CD4-positive, alpha-beta T cell treated with Interleukin-21 for 1 hour (primary cell): ENCODE results near the gene PLPP1.

Source experiments
- DNase-seq: peaks from one replicate; pipeline ENCODE4 v3.0.0-alpha.2; 2020

PLPP1 gene

GRCh38 chr5:55498457-55498856 lies 36.3 kb downstream of the PLPP1 start:
- no peak for DNase-seq

DNA sequence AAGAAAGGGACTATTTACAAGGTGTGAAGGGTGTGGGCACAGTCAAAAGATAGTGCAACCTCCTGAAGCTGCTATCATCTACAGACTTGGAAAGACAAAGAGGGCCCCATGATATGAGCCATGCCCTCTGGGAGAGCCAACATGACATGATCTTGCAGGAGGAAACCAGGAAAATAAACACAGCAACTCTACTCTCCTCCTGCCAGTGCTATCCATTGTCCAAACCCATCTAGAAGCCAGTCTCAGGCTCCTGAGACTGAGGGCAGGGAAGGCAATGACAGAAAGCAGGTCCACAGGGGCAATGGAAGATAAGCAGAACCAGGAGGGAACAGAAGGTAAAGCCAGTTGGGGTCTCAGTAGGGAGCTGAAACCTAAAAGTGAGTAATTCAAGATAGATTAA lies 37.1 kb downstream of the PLPP1 start:
- DNase-seq, result no peak

DNA sequence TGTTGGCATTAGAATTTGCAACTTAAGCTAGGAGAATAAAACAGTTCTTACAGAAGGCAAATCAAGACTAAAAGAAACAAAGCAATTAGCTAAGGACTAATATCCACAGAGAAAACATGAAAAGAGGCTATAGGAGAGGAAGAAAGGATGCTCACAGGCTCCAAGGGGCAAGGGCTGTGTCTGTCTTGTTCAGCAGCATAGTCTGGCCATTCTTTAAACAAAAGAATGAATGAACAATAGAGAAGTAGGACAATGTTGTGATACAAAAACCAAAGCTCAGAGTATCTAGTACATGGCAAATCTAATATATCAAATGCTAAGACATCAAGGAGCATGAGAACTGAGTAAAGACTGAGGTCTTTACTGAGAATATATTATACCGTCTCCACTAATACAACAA lies 39.5 kb downstream of the PLPP1 start:
- no peak for DNase-seq

DNA sequence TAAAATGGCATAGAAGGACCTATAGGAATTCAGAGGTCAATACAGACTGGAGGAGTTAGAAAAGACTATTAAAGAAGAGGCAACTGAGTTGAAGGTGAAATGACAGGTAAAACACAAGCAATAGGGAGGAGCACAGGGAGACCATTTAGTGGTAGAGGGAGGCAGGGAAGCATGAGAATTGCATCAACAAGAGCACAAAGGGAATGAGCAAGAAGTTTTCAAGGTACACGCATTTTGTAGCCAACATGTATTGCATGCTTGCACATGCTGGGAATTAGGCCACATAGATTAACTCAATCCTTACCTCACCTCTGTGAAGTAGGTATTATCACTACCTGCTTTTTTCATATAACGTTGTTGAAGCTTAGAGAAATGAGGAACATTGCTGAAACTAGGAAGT lies 42.3 kb downstream of the PLPP1 start:
- DNase-seq, result no peak

GRCh38 chr5:55485073-55485472 lies 49.7 kb downstream of the PLPP1 start:
- DNase-seq, result no peak

DNA sequence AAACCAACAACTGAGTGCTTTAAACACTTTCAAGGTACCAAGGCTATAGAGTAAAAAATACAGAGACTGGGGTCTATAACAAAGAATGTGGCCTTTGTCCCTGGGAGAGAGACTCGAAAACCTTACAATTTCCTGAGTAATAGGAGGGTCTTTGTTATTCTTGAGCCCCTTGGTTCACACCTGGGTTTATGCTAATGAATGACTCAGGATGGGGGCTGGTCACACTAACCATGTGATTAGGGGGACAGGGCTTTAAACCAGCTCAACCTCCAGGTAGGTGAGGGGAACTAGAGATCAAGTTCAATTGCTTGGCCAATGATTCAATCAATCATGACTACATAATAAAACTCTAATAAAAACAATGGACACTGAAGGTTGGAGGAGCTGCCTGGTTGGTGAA lies 50.2 kb downstream of the PLPP1 start:
- DNase-seq, result no peak

- DNase-seq, result no peak
Measured at GRCh38 chr5:55483885-55484284, 50.9 kb downstream of the PLPP1 start.

DNA sequence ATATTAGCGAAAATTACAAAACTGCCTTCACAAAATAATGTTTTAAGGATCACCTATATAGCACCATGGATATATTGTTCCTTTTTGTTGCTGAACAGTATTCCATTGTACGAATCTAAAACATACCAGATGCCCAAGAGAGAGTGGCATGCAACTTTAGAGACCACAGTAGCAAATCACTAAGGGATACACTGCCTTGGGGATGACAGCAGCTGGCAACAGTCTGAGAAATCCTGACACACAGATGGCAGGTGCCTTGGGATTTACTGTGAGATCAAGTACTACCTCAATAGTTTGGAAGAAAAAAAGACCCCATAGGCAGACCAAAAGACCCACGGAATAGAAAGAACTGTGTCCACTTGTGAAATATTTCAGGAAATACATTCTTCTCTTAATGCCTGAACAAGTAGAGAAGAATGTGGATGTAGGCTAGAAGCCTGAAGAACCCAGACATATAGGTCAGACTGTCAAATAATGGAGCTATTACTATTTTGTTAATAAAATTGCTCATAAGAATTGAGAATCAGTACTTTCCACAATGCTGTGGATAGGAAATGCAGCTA lies 53.4 kb downstream of the PLPP1 start:
- DNase-seq, result no peak

GRCh38 chr5:55480781-55481180 lies 54.0 kb downstream of the PLPP1 start:
- DNase-seq, result no peak

- no peak for DNase-seq
Measured at GRCh38 chr5:55472642-55473041, 62.1 kb downstream of the PLPP1 start.

- no peak for DNase-seq
Measured at GRCh38 chr5:55471468-55471867, 63.3 kb downstream of the PLPP1 start.

DNA sequence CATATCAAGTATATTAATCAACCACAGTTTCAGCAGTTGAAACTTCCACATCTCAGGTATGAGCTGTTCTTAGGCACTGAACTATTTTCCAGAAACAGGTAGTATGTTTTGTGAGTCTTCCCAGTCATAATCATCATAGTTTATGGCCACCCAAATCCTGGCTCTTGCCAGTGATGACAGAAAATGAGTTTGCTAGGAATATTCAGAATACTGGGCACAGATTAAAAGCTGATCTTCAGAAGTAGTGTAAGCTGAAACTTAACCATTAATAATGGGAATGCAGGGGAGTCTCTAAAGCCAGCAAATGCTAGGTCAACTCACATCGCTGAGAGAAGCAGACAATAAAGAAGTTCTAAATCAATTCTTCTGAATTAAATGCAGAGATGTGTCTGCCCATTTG lies 64.5 kb downstream of the PLPP1 start:
- no peak for DNase-seq

DNA sequence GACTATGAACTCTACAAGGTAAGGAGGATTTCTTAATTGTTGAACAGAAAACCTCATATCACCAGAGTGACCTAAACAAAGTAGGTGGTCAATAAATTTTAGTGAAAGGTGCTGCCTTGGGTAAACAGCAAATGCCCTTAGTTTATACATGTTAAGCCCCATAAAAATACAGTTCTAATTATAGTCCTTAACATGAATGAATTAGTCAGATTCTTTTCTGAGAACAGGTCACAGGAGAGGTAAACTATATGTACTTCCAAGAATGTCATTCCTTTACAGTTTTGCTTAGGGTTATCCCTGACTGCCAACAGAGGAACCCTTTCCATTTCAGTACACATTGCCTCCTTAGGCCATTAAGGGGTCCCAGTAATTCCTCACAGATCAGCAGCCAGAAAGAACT lies 64.9 kb downstream of the PLPP1 start:
- DNase-seq, result no peak

DNA sequence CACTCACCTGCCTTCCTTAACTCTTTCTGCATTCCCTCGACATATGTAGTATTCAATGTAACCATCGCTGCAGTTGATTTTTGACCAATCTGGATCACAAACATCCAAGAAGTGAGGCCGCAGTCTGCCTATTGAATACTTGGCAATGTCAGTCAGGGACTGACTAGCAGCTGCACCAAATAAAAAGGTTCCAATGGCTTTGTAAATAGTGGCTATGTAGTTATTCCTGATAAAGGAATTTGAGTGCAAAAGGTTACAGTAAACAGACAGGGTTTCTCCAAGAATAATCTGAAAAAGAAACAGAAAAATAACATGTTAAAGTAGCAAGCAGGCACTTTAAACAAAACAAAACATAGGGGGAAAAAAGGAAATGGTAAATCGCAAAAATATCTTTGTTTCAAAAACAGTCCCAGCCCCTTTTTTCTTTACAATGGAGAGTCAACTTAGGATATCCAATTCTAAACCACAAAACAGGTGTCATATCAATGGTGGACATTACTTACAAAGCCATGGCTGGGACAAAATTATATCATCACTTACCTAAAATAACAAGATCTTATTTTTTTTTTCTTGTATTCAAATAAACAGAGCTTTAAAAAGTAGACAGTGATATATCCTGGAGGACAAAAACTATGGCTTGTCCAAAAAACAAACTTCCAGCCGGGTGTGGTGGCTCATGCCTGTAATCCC lies 66.8 kb downstream of the PLPP1 start:
- no peak for DNase-seq

- DNase-seq, result no peak
Measured at GRCh38 chr5:55463613-55464012, 71.2 kb downstream of the PLPP1 start.

GRCh38 chr5:55459572-55459971 lies 75.2 kb downstream of the PLPP1 start:
- no peak for DNase-seq

- no peak for DNase-seq
Measured at GRCh38 chr5:55456216-55456895, 78.4 kb downstream of the PLPP1 start.

DNA sequence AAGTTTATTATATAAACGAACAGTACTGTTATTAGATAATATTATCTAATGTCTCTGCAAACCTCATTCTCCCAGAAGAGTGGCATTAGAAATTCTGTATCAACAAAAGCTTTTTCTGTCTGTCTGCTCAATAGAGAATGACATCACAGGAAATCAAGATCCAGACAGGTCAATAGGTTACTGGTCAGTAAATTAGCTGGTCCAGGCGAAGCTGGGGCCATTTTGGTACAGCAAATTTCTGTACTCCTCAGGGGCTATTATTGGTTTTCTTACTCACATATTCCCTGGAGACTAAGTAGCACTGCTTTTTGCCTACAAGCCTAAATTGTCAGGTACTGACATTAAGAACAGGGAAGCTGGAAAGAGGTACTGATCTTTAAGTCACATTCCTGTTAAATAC lies 80.5 kb downstream of the PLPP1 start:
- DNase-seq, result no peak

DNA sequence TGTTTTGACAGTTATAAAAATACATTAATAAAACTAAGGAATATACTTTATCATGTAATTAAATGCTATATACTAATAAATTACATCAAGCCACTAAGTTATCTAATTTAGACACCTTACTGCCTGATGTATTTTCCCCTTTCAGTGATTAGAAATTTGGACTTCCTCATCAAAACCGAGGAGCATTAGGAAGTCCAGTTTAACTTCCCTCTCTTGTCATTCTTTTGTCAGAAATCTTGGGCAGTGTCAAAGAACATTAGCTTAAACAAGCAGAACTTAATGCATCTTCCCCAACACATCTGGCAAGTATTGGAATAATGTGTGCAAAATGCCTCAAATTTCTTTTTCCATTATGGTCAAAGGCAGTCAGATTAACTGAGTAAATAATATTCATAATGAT lies 81.6 kb downstream of the PLPP1 start:
- no peak for DNase-seq

- no peak for DNase-seq
Measured at GRCh38 chr5:55451976-55452375, 82.8 kb downstream of the PLPP1 start.

GRCh38 chr5:55450050-55450765 lies 84.6 kb downstream of the PLPP1 start:
- DNase-seq, result no peak

- no peak for DNase-seq
Measured at GRCh38 chr5:55446640-55447351, 88.0 kb downstream of the PLPP1 start.

- DNase-seq, result no peak
Measured at GRCh38 chr5:55445791-55446190, 89.0 kb downstream of the PLPP1 start.
